ENCODE measurements around the gene HCLS1. TPM values are rescaled to one million over a fixed set of nuclear protein-coding genes. Genes with fewer than 3 reads are reported as not detected.

HCLS1 gene
- total and polyA plus RNA-seq, 10 donors: 207 to 554 (median 349) TPM

GRCh38 chr3:121641127-121641526 lies 19.6 kb downstream of the HCLS1 start:
- intact Hi-C loops (cut with DNase I; ENCODE audit: low total_unique reads): no loop called here
- WGBS, 5 donors: 91 to 97% (median 94%) methylated on average over 2 of the region's 2 CpGs
- Histone ChIP-seq H3K4me3 (no peak overlapping the region), H3K27ac (no peak overlapping the region), H3K27me3 (replicated peaks in 1 of 7) (no peaks in the 10 kb centered on the region), H3K36me3 (peaks cover 0 to 94% (median 78%) of the 10 kb centered on the region in 6 donors), H3K9me3 (no peaks in the 10 kb centered on the region), H3K4me1 (peaks cover 0 to 3% (median 0%) of the 10 kb centered on the region in 6 donors)
- no peak for DNase-seq
- TF ChIP-seq CTCF (IDR thresholded peaks at IDR 0.05 in 8 of 11, conservative IDR thresholded peaks at IDR 0.05 in 3 of 11) (no peak), POLR2AphosphoS5 (IDR thresholded peaks at IDR 0.05) (no peak), POLR2A (IDR thresholded peaks at IDR 0.05) (no peak)

- H3K36me3 ChIP-seq: peaks cover 0 to 99% (median 85%) of the 10 kb centered on the region in 6 donors
Observed at GRCh38 chr3:121637922-121638321, 22.8 kb downstream of the HCLS1 start.

GRCh38 chr3:121630355-121630754 lies 30.3 kb downstream of the HCLS1 start:
- TF ChIP-seq POLR2A (IDR thresholded peaks at IDR 0.05) (no peak), CTCF (IDR thresholded peaks at IDR 0.05 in 8 of 11, conservative IDR thresholded peaks at IDR 0.05 in 3 of 11) (no peak), POLR2AphosphoS5 (IDR thresholded peaks at IDR 0.05) (no peak)
- no peak for DNase-seq
- intact Hi-C loops (cut with DNase I; ENCODE audit: low total_unique reads): no loop called here
- WGBS, 5 donors: 96 to 100% (median 100%) methylated on average over 1 of the region's 1 CpG
- Histone ChIP-seq H3K9me3 (no peaks in the 10 kb centered on the region), H3K4me3 (no peak overlapping the region), H3K36me3 (peaks cover 0 to 73% (median 49%) of the 10 kb centered on the region in 6 donors), H3K27ac (no peak overlapping the region), H3K4me1 (no peaks in the 10 kb centered on the region), H3K27me3 (replicated peaks in 1 of 7) (no peaks in the 10 kb centered on the region)

More at GRCh38 chr3:121637922-121638321, 22.8 kb downstream of the HCLS1 start:
- H3K9me3 ChIP-seq: no peaks in the 10 kb centered on the region
- peaks cover 0 to 3% (median 0%) of the 10 kb centered on the region in 6 donors for H3K4me1 ChIP-seq
- whole genome bisulfite sequencing, 5 donors: 91 to 100% (median 95%) methylated on average over 1 of the region's 1 CpG
- DNase-seq: no peak
- intact Hi-C loops (cut with DNase I; ENCODE audit: low total_unique reads): no loop called here
- TF ChIP-seq CTCF (IDR thresholded peaks at IDR 0.05 in 8 of 11, conservative IDR thresholded peaks at IDR 0.05 in 3 of 11): no peak
- no peak for TF ChIP-seq POLR2AphosphoS5 (IDR thresholded peaks at IDR 0.05)
- no peak for TF ChIP-seq POLR2A (IDR thresholded peaks at IDR 0.05)
- no peak overlapping the region for H3K27ac ChIP-seq
- no peak overlapping the region for H3K4me3 ChIP-seq
- H3K27me3 ChIP-seq (replicated peaks in 1 of 7): no peaks in the 10 kb centered on the region

GRCh38 chr3:121629601-121630000 lies 31.1 kb downstream of the HCLS1 start:
- H3K36me3 ChIP-seq: peaks cover 0 to 65% (median 43%) of the 10 kb centered on the region in 6 donors
- 85 to 96% (median 93%) methylated on average over 5 to 6 of the region's 6 CpGs for WGBS, 5 donors
- TF ChIP-seq POLR2AphosphoS5 (IDR thresholded peaks at IDR 0.05): no peak
- TF ChIP-seq POLR2A (IDR thresholded peaks at IDR 0.05): no peak
- TF ChIP-seq CTCF (IDR thresholded peaks at IDR 0.05 in 8 of 11, conservative IDR thresholded peaks at IDR 0.05 in 3 of 11): no peak
- H3K27ac ChIP-seq: no peak overlapping the region
- H3K27me3 ChIP-seq (replicated peaks in 1 of 7): no peaks in the 10 kb centered on the region
- no peak for DNase-seq
- no peak overlapping the region for H3K4me3 ChIP-seq
- H3K9me3 ChIP-seq: no peaks in the 10 kb centered on the region
- intact Hi-C loops (cut with DNase I; ENCODE audit: low total_unique reads): no loop called here
- H3K4me1 ChIP-seq: no peaks in the 10 kb centered on the region
